AML-193 (cell line): ENCODE measurements around the gene CAGE1.

Experiments used
- DNase-seq, 2 experiments: peaks; one replicate each; lab custom pipeline; 2025; lab: John Stamatoyannopoulos, UW

Gene CAGE1

DNA sequence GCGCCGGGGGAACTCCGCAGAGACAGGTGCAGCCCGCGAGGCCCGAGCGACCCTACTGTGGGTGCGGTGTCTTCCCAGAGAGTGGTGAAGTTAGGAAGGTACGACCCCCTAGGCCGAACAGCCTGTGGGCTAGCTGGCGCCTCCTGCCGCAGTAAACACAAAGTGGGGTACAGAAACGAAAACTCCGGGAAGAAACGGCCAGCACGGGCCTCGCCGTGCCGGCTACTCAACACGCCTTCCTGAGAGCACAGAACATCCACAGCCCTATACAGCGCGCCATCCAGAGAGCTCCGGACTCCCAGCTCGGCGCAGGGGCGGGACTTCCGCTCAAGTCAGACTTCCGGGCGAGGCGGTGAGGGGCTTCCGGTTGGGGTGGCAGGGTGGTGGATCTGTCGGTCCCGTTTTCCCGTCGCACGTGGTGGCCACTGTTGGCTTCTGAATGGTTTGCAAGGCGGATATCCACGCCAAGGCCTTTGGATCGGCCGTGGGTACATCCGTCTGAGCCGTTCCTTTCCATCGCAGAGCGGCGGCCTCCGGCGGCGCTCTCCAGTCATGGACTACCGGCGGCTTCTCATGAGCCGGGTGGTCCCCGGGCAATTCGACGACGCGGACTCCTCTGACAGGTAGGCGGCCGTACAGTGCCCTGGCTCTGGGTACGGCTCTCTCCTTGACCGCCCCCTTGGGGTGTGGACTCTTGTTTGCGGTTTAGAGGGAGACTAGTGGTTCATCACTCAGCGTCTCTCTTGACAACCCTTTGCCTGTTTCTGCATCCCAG, at the start of gene CAGE1, which contains the start of gene RIOK1:
Gene CAGE1, minus strand, starts transcription at position 292 of the 775 bp plus-strand sequence. CDS start 2,569 bp downstream, outside the sequence.
Gene RIOK1, plus strand, starts transcription at position 358 of the 775 bp plus-strand sequence. Its CDS starts 195 bp downstream, at position 553.
- DNase-seq = peak; percentile 86 to 93

GRCh38 chr6:7439228-7439627, 49.7 kb upstream of the CAGE1 start:
- peak; percentile 69 to 80 for DNase-seq

DNA sequence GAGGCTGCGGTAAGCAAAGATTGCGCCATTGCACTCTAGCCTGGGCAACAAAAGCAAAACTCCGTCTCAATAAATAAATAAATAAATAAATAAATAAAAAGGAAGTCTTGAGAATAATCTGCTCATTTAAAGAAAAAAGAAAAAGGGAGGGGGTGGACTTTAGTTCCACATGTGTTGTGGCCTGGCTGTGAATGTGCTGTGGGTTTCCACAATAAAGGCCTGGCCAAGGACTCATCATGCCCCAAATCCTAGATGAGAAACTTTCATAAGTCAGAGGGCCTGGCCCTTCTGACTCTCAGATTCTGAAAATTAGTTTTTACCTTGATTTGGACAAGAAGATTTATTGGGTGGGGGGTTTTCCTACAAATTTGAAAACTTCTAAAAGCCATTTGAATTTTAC, 48.5 kb upstream of the CAGE1 start:
- no peak for DNase-seq

GRCh38 chr6:7434672-7435071, 45.1 kb upstream of the CAGE1 start:
- DNase-seq = no peak

DNA sequence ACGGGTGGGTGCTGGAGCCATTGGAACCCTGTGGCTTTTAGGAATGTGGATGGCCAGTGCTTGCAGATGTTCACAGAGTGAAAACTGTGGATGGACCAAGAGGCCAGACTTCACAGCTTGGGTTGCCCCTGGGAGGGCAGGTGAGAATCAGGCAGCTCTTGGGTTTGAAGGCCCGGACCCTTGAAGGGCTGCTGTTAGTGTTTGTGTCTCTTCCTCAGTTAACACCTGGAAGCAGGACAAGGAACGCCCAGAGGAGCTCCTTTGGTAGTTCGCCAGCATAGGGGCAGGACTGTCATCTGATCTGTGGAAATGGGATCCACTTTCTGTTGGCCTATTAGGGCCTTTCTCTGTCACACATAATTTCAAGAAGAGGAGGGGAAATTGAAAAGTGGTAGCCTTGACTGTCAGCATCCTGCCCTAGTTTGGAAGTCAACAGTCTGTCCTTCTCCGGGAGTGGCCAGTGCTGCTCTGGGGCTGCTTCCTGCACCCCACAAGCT, 43.6 kb upstream of the CAGE1 start:
- no peak for DNase-seq

DNA sequence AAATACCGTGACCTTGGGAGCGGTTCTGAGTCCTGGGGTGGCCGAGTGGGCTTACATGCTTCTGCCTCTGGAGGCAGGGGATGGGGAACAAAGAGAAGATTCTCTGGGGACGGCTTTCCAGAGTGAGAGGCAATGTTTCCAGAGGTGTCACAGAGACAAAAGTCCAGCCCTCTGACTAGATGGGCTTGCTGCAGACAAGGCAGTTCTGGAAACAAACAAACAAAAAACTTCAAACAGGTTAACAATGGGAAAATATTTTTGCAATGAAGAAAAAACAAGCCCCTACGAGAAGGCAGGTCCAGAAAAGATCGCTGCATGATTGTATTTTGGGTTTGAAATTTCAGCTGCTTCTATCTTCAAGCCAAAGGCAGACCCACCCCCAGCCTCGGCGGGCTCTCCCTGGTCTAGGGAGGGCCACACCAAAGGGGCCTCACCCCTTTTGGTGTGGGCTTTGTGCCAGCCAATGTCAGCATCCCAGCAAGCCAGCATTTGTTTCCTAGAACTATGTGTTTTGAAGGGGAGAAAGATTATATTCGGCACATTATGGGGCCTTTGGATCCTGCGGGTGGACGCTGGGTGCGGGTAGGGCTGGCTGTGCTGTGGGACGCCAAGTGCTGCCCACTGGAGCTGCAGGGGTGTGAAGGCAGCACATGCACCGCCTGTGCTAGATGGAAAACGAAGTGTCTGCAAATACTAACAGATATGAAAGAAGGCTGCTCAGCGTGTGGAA, 43.0 kb upstream of the CAGE1 start:
- no peak for DNase-seq

DNA sequence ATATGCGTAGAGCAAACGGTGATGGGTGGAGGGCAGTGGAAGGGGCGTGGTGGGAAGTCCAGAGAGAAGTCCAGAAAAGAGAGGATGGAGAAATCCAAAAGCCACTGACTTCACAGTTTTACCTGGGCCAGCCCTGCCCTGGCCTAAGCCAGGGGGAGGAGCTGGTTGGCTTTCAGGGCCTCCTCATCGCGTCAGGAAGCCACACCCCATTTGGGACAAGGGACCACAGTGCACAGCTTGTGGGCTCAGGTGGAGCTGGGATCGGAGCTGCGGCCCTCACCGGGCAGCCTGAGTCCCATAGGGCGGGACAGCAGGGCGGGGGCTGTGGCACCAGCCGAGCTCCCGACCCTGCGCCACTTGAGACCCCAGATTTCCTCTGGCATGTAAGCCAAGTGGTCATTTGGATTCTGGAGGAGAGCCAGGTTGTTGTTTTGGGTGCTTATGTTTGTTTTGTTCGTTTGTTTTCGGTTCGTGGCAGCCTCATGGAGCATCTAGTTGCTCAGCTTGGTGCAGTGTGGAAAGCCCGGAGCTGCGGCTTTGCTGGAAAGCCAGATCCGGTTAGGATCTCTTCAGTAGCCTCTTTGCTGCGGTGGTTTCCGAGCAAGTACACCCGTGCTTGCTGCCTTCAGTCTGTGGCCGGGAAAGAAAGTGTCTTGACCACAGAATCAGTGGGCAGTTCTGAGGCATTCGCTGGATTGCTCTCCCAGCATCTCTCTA, 42.3 kb upstream of the CAGE1 start:
- no peak for DNase-seq

- no peak for DNase-seq
These were observed 41.8 kb upstream of the CAGE1 start for GRCh38 chr6:7431313-7431673.

- DNase-seq = no peak
These were observed 37.1 kb upstream of the CAGE1 start for GRCh38 chr6:7426447-7427169.

DNA sequence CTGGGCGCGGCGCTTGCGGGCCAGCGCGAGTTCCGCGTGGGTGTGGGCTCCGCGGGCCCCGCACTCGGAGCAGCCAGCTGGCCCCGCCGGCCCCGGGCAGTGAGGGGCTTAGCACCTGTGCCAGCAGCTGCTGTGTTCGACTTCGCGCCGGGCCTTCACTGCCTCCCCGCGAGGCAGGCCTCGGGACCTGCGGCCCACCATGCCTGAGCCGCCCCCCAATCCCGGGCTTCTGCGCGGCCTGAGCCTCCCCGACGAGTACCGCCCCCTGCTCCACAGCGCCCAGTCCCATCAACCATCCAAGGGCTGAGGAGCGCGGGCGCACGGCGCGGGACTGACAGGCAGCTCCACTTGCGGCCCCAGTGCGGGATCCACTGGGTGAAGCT, 36.3 kb upstream of the CAGE1 start:
- DNase-seq = no peak

- DNase-seq = peak; percentile 56 to 58
These were observed 35.6 kb upstream of the CAGE1 start for GRCh38 chr6:7424967-7425807.

- no peak for DNase-seq
These were observed 34.5 kb upstream of the CAGE1 start for GRCh38 chr6:7424058-7424457.

DNA sequence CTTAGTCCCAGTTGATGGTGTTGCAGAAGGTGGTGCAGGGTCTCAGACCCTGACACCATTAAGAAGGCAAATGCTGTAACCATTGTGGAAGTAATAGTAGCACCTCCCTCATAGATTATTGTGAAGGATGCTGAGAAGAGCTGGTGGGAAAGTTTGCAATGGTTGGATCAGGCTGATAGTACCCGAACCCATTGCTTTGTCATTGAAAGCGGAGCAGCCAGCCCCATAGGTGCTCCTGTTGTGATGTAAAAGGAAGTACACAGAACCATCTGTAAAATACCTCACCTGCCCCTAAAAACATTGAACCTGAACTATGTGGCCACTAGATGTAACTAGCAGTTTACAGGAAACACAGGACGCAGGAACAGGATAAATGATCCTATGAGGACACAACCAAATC, 31.5 kb upstream of the CAGE1 start:
- no peak for DNase-seq

GRCh38 chr6:7419065-7419464, 29.5 kb upstream of the CAGE1 start:
- DNase-seq = no peak

DNA sequence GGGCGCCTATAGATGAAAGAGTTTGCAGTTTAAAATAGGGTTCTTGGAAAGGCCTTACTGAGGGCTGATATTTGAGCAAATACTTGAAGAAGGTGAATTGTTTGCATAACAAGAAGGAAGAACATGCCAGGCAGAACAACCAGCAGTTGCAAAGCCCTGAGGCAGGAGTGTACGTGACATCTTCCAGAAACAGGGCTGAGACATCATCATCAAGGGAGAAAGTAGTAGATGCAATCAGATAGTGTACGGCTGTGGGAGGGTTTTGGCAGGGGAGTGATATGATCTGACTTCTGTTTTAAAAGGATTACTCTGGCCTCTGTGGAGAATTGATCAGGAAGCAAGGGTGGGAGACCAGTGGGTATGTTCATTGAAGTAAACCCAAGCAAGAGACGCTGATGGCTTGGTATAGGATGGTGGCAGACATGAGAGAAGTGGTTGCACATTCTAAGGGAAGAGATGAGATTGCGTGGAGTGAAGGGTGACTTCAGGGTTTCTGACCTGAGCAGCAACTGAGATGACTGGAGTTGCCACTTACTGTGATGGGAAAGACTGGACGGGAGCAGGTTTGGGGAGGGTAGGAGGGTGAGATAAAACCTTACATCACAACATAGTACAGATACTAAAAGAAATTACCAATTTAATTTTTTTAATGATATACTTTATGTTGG, 28.8 kb upstream of the CAGE1 start:
- no peak for DNase-seq

DNA sequence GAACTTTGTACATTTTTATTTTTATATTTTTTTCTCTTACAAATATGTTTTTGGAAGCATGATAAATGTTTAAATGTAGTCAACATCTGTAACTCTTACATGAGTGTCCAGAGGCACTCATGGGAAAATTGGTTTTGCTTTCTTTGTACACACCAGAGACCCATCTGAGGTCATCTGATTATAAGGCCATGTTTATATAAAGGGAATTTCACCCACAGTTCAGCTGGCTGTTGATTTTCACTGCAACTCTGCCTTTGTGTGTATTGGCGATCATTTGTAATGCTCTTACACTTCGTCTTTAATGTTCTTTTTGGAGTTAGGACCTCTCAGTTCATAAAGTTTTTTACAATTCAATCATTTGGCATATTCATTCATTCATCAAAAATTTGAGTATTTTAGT, 28.1 kb upstream of the CAGE1 start:
- no peak for DNase-seq

DNA sequence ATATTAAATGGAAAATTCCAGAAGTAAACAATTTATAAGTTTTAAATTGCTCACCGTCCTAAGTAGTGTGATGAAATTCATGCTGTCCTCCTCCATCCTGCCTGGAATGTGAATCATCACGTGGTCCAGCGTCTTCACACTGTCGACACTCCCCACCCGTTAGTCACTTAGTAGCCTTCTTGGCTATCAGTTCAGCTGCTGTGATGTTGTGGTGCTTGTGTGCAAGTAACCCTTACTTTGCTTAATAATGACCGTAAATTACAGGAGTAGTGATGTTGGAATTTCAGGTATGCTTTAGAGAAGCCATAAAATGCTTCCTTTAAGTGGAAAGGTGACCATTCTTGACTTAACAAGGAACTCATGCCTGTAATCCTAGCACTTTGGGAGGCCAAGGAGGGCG, 25.3 kb upstream of the CAGE1 start:
- DNase-seq = no peak

DNA sequence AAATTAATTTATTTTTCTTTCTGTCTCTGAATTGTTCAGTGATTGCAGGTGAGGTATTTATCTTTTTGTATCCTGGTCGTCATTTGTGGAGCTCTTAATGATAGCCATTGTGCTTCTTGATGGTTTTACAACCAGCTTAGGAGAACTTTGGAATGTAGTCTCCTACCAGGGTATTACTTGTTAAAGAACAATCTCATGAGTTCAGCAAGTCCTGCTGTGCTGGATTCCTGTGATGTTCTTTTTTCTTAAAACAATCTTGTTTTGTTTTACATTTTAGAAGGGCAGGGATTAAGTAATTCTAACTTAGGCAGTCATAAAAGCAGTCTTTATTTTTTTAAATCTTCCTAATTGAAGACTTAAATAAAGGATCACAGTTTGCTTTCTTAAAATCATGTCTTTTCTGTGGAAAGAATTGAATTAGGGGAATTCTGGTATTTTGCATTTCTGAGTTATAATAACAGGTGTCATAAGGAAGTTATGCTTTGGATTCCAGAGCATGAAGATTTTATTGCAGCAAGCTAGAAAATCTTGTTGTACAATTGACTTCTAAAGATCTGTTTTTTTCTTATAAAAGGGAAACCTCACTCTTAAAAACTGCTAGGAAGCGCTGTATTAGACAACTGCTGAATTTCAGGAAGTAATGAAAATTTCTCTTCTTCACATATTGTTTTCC, 23.7 kb upstream of the CAGE1 start:
- DNase-seq = no peak

DNA sequence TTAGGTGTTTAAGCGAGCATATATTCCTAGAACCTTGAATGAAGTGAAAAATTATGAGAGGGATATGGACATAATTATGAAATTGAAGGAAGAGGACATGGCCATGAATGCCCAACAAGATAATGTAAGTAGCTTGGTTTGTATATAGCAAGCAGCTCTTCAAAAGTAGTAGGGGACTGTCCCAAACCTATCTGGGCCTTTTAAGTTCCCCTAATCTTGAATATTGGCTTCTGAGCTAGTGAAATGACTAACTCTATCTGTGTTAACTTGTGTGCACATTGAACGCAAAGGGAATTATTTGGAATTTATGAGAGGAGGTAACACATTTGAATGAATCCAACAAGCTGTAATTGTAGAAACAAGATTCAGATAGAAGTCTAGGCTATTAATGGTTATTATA, 21.8 kb upstream of the CAGE1 start:
- DNase-seq = no peak

DNA sequence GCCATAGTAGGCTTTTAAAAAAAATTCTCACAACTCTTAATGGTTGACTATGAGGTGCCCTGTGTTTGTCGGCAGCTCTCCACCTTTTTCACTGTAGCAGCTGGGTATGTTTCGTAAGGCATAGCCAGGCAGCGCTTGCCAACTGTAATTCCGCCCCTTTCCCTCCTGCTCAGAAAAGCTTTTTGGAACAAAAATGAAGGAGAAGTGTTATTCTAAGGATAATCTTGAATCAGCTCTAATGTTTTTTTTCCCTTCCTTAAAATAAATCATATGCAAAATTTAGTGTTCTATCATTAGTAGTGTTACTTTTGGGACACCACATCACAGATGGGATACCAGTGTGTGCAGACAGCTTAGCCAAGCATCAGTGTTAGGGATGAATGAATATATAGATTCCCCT, 21.3 kb upstream of the CAGE1 start:
- DNase-seq = no peak
